IMR-90 (cell line): ENCODE results near the gene KRT76.

Experiments
- CTCF ChIP-seq: conservative IDR thresholded peaks from 2 replicates; pipeline ENCODE4 v1.5.1; 2012; ENCODE audit warnings: mild to moderate bottlenecking, low read depth, low read length, improper control_type of control experiment
- MAFK ChIP-seq: IDR thresholded peaks from 2 replicates; pipeline ENCODE4 v1.6.1; 2012; ENCODE audit warnings: low read depth, low read length, improper control_type of control experiment
- MXI1 ChIP-seq: IDR thresholded peaks from 2 replicates; pipeline ENCODE4 v1.6.1; 2012; ENCODE audit warnings: low read depth, mild to moderate bottlenecking, low read length, moderate library complexity, borderline replicate concordance
- POLR2A ChIP-seq: IDR thresholded peaks from 2 replicates; pipeline ENCODE4 v1.6.1; 2012; ENCODE audit warnings: mild to moderate bottlenecking, low read depth, low read length
- RFX5 ChIP-seq: IDR thresholded peaks from 2 replicates; pipeline ENCODE4 v1.8.0; 2012; ENCODE audit warnings: low read depth, mild to moderate bottlenecking, low read length, moderate library complexity

GRCh38 chr12:52815676-52816588 lies 38.8 kb upstream of the KRT76 start:
- no peak for TF ChIP-seq MAFK
- no peak for TF ChIP-seq RFX5
- no peak for TF ChIP-seq POLR2A
- TF ChIP-seq CTCF, result no peak
- TF ChIP-seq MXI1, result no peak
